Skeletal muscle cell (primary cell): ENCODE measurements around the gene CMPK2.
"Not testable (repeated sequence)": the region's sequence is repeated elsewhere in the genome, so short reads cannot be mapped to it uniquely, and the experiment has no call there.

Source experiments
- DNase-seq: peaks from one replicate; pipeline ENCODE4 v3.0.0-alpha.2; 2010; ENCODE audit warnings: low read depth
- H3K4me3 ChIP-seq: 2 replicates; pipeline ENCODE4 v1.5.1; 2011; ENCODE audit warnings: low read depth, mild to moderate bottlenecking, control low read depth, low read length, moderate library complexity

Gene CMPK2

DNA sequence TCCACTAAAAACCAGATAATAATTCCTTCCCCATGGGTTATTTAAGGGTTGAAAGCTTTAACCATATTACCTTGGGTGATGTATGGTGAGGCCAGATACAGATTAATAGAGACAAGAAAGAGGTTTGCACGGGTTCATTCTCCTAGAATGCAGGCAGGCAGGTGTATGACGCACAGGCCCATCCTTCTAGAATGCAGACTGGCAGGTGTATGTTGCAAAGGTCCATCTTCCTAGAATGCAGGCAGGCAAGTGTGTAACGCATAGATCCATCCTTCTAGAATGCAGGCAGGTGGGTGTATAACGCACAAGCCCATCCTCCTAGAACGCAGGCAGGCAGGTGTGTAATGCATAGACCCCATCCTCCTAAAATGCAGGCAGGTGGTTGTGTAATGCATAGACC, 15.8 kb upstream of the CMPK2 start:
- no peak for DNase-seq
- H3K4me3 ChIP-seq, result no peak overlapping the region

DNA sequence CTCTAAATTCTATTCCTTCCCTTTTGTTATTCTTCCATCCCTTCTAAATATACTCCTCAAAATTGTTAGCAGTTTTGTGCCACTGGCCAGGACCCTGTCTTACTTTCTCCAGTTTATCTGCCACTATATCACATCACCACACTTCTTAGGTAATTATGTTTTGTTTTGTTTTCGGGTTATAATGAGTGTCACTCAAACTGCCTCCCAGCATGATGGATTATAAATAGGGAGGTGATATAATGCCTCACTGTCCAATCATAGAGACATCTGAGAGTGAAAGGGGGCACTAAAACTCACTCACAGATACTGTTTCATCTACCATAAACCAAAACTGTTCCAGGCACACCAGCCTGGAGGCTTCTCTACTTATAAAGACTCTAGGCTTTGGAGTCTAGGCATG, 15.3 kb upstream of the CMPK2 start:
- H3K4me3 ChIP-seq, result no peak overlapping the region
- no peak for DNase-seq

DNA sequence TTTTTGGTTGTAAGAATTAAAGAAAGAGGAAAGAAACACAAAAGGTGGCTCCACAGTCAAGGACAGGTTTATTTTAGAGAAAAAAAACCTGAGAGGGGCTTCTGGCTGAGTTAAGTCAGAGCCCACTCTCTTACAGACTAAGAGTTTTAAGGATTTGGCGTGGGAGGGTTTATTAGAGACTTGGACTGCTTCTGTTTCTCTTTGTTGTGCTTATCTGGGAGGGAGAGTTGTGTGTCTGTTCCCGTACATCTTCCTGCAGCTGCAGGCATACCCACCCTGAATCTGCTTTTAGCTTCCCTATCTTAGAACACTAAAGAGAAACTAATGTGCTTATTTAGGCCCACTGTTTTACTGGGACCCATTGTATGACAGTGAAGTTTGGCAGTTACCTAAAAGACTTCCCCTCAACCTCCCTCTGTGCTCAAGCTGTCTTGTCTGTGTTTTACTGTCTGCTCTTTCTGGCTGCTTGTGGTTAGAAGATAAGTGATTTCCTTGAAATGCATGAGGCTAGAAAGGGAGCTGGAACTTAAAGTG, 14.6 kb upstream of the CMPK2 start:
- H3K4me3 ChIP-seq, result no peak overlapping the region

DNA sequence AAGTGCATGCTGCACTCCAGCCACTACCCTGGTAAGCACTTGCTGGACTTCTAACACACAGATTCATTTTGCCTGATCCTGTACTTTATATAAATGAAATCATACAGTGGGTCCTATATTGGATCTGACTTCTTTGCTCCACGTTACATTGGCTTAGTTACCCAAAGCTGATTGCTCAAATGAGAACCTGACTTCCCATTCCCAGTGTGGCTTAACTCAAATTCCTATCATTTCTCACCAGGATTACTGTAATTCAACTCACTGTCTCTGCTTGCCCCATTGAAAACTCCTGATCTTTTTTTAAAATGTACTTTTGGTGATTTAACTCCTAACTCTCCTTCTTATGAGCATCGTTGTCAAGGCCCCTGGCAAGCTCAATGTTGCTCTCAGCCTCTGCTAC, 13.3 kb upstream of the CMPK2 start:
- H3K4me3 ChIP-seq, result no peak overlapping the region
- no peak for DNase-seq

More for the DNA sequence above, 14.6 kb upstream of the CMPK2 start:
- DNase-seq, result no peak

DNA sequence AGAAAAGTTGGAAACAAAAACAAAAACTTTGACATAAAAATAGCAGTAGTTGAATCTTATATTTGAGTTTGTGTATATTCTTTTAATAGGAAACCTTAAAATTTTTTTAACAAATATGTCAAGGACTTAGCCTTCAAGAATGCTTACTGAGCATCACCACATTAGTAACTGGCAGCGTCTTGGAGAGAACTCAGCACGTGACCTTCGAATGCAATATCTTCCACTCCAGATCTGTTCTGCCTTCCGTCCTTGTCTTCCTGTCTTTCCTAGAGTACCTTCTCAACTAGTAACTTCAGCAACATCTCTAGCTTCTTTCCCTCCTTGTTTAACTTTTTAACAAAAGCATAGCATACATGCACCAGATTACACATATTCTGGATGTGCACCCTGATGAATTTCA, 12.8 kb upstream of the CMPK2 start:
- no peak for DNase-seq
- H3K4me3 ChIP-seq, result no peak overlapping the region

DNA sequence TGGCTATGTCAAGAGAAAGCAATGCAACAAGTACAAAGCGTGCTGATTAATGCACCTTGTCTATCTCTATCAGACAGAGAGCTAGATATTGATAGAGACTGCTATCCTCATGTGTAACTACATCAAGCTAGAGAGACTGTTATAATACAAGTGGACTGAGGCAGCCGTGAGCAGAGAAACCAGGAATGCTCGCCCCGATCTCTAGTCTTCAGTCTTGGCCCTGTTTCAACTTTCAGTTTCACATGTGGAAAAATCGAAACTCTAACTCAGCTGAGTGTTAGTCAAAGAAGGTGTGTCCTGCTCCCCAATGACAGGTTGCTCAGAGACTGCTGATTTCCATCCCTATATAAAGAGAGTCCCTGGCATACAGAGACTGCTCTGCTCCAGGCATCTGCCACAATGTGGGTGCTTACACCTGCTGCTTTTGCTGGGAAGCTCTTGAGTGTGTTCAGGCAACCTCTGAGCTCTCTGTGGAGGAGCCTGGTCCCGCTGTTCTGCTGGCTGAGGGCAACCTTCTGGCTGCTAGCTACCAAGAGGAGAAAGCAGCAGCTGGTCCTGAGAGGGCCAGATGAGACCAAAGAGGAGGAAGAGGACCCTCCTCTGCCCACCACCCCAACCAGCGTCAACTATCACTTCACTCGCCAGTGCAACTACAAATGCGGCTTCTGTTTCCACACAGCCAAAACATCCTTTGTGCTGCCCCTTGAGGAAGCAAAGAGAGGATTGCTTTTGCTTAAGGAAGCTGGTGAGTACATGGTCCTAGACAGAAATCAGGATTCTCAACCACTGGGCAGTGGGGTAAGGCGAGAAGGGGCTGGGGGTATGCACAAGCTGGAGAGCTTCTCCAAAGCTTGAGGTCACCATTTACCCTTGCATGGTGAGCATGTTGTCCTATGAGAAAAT, 11.9 kb upstream of the CMPK2 start, which contains the start of gene RSAD2:
RSAD2 (plus strand) TSS at position 376 of the 903 bp plus-strand sequence; CDS start at position 400, 24 bp downstream.
- DNase-seq, result no peak
- peak within 1 kb of the TSS; percentile 17 for H3K4me3 ChIP-seq

DNA sequence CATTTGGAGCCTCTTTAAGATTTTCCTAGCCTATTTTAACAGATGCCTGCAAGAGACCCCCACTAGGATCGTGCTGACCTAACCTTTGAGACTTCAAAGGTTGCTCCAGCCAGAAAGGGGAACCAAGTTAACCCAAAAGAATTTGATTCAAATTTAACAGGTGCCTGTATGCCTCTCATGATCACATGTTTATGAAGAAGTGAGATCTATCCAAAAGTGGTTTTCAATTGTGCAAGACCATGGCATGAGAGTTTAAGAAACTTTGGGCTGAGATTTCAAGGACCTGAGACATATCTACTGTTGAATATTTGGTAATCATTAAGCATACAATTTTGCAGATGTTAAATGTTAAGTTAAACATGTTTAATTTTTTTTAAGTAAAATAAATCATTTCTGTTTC, 10.6 kb upstream of the CMPK2 start:
- H3K4me3 ChIP-seq, result no peak overlapping the region
- DNase-seq, result no peak

DNA sequence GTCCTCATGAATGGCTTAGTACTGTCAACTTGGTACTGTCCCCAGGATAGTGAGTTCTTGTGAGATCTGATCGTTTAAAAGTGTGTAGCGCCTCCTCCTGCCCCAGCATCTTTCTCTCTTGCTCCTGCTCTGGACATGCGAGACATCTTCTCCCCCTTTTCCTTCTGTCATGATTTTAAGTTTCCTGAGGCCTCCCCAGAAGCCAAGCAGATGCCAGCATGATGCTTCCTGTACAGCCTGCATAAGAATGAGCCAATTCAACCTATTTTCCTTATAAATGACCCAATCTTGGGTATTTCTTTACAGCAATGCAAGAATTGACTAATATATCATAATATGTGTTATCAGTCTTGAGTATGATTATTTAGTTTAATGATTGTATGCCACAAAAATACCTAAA, 8.3 kb upstream of the CMPK2 start:
- no peak overlapping the region for H3K4me3 ChIP-seq

DNA sequence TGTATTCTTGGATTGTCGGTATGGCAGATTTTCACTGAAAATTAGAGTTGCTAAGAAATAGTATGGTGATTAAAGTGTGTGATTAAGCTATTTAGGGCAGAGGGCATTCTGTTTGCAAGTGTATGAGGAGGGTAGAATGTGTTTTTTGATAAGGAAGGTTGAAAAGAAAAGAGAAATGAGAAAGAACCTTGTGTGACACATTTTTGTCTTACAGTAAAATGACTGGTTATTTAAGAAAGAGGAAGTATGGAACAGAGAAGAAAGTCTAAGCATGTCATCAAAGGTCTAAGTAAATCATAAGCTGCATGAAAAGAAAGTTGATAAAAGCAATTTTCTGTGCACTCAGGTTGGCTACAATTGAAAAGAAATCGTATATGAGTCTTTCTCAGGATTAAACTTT, 6.7 kb upstream of the CMPK2 start:
- DNase-seq, result no peak
- no peak overlapping the region for H3K4me3 ChIP-seq

More for the DNA sequence above, 8.3 kb upstream of the CMPK2 start:
- no peak for DNase-seq

DNA sequence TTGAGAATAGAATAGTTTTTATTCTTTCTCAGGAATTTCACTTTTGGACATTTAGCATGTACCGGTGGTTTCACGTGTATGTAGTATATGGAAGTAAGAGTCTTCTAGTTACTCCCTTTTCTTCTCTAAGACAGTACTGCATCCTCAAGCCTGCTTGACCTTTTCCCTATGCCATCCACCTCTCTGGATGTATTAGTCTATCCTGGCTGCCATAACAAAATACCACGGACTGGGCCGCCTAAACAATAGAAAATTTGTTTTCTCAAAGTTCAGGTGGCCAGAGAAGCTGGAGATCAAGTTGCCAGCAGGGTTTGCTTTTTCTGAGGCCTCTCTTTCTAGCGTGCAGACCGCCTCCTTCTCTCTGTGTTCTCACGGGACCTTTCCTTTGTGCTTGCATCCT, 1.3 kb upstream of the CMPK2 start:
- H3K4me3 ChIP-seq, result no peak overlapping the region
- no peak for DNase-seq

DNA sequence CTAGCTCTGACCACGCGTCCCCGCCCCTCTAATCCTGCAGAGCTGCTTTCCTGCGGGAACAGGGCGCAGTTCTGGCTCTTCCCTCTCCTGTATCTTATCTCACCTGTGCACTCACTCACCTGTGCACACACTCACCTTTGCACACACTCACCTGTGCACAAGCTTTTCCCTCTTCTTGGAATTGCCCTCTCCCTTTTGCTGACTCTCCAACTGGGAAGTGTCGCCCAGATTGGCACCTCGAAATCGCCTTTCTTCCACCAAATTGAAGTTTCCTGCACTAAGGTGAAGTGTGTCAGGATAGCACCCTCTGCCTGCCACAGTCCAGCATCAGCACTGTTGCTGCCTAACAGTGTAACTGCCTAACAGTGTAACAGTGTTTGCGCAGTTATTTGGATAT, 566 bp upstream of the CMPK2 start:
- peak overlapping the region; percentile 62 for H3K4me3 ChIP-seq
- no peak for DNase-seq

DNA sequence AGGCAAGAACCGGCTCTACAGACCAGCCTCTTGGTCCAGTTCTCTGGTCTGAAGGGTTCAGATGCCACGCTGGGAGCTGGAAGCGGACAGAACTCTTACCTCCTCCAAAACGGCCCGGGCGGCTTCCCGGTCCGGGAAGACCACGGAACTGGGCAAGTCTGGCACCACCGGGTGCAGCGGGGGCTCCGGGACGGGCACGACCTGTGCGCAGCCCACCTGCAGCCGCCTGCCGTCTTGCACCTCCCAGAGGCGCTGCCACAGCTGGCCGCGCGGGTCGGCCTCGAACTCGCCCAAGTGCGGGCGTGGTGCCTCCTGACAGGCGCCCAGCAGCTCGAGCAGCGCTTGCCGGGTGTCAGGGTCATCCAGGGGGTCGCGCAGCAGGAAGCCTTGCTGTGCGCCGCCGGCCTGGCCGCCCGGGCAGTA, 773 bp downstream of the CMPK2 start:
- H3K4me3 ChIP-seq, result peak overlapping the region; percentile 62
- DNase-seq, result no peak

DNA sequence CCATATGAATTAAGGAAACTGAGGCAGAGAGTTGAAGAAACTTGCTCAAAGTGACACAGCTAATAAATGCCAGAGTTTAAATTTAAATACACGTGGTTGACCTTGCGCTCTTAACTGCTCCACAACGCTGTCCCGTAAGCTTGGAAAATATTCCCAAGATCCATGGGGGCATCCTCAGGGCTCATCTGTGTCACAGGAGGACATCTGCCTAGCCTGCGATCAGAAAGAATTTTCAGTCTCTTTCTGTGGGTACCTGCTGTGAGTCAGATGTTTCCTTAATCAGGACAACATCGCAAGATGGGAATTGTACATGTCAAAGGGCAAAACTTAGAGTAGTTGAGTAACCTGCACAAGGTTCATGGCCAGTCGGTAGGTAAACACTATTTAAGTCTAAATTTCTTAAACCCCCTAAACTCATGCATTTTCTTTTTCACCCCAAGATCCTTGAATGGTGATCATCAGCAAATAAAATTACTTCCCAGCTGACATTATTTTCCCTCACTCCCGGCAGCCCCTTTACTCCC, 1.4 kb downstream of the CMPK2 start:
- no peak for DNase-seq
- H3K4me3 ChIP-seq, result no peak overlapping the region

DNA sequence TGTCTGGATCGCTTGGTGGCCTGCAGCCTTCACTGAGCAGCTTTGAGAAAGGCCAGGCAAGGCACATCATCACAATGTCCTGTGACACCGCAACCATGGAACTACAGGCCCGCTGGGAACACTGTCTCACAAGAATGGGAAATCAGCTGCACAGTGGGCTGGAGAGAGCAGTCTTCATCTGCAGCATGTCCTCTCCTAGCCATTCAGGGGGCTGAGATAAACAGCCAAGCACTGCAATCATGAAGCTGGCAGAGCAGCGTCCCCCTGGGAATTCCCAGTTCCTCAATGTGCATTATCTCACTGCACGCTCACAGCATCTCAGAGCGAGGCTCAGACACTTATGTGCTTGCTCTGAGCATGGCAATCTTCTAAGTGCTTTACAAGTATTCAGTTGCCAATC, 1.9 kb downstream of the CMPK2 start:
- DNase-seq, result no peak
- no peak overlapping the region for H3K4me3 ChIP-seq

DNA sequence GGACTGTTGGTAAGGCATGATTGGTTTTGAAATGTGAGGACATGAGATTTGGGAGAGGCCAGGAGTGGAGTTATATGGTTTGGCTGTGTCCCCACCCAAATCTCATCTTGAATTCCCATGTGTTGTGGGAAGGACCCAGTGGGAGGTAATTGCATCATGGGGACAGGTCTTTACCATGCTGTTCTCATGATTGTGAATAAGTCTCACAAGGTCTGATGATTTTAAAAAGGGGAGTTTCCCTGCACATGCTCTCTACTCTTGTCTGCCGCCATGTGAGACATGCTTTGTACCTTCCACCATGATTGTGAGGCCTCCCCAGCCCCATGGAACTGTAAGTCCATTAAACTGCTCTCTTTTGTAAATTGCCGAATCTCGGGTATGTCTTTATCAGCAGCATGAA, 5.4 kb downstream of the CMPK2 start:
- DNase-seq, result no peak
- H3K4me3 ChIP-seq, result no peak overlapping the region

DNA sequence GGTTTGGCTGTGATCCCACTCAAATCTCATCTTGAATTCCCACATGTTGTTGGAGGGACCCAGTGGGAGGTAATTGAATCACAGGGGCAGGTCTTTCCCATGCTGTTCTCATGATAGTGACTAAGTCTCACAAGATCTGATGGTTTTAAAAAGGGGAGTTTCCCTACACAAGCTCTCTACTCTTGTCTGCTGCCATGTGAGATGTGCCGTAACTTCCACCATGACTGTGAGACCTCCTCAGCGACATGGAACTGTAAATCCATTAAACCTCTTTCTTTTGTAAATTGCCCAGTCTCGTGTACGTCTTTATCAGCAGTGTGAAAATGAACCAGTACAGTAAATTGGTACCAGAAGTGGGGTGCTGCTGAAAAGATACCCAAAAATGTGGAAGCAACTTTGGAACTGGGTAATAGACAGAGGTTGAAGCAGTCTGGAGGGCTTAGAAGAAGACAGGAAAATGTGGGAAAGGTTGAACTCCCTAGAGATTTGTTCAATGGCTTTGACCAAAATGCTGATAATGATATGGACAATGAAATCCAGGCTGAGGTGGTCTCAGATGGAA, 7.2 kb downstream of the CMPK2 start:
- DNase-seq, result not testable (repeated sequence)

DNA sequence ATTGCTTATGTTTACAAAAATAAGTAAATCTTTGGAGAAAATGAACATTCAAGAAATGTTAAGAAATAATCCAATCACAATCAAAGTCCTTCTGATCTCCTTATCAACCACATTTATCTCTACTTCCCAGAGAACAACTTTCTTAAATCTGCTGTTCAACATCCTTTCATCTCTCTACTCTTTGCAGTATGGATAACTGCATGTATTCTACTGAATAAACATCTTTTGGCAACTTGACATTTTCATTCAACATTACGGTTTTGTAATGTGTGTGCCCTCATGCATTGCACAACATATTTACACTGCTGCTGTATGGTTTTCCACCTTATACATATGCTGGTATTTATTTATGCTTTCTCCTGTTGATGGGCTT, 9.2 kb downstream of the CMPK2 start:
- DNase-seq, result no peak
- H3K4me3 ChIP-seq, result no peak overlapping the region

More for the DNA sequence above, 7.2 kb downstream of the CMPK2 start:
- H3K4me3 ChIP-seq, result not testable (repeated sequence)

DNA sequence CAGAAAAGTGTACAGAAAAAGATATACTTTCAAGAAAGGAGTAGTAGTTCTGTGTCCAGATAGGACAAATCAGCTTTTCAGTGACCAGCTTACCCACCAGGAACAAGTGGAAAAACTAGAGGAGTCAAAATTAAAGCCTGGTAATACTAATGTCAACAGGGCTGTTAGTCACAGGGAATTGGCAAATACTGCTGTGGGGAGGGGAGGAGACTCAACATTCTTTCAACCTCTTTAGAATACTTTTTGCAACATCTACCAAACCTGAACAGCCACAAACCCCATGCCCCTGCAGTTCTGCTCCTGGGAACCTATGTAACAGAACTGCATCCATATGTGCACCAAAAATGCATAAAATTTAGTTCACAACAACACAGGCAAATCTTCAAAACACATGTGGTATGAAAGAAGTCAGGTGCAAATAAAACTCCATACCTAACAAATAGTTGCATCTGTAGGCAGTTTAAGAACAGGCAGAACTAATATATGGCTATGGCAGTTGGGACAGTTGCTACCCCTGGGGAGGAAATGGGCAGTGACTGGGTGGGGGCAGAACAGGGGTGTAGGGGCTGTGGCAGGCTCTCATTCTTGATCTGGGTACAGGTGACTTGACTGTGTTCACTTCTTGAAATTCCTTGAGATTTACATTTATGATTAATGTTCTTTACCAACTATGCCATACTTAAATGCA, 9.7 kb downstream of the CMPK2 start:
- no peak overlapping the region for H3K4me3 ChIP-seq
- no peak for DNase-seq

DNA sequence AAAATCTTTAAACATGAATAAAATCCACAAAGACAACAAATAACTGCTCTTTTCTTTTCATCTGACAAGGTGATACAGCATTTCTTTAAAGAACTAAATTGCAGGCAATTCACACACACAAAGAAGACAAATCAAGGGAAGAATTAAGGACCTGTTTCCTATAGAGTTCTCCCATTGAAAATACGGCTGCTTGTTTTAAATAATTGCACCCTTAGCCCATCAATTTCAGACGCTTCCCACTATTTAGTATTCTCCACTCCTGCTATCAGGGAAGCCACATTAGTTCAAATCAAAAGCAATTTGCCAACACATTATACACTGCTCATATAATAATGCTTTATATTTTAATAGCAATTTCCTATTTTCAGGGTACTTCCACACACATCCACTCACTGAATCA, 11.3 kb downstream of the CMPK2 start:
- H3K4me3 ChIP-seq, result no peak overlapping the region
- DNase-seq, result no peak

DNA sequence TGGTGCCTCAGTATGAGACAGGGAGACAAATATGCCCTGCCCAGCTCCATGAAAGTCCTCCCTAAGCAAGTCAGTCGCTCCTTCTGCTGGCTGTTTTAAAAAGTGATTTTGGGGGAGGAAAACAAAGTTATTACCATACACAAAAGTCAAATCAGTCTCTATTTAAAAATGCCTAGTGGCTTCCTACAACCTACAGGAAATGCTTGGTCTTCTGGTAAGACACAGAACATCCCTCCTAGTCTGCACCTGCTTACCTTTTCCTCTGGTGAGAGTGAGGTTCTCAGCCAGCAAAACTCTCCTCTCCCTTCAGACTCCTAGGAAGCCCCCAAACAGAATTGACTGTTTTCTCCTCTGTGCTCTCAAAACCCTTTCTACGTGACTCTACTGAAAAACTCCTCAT, 13.5 kb downstream of the CMPK2 start:
- DNase-seq, result no peak
- no peak overlapping the region for H3K4me3 ChIP-seq
